A673 (cell line): Measurements from ENCODE around the gene IP6K2. TPM values are rescaled to one million over a fixed set of nuclear protein-coding genes. Genes with fewer than 3 reads are reported as not detected.

ENCODE experiments used
- BruUV-seq: library from RNA; stranded (reverse); fragments of 400-500 nt; replicated peaks from 2 replicates; lab custom pipeline; 2021; lab: Mats Ljungman, UMichigan
- CTCF ChIA-PET: fragments of 300-600 bp; sonication (Branson Sonifier 250); formaldehyde crosslinking; loops from one replicate; lab custom pipeline; 2022; ENCODE audit warnings: antibody characterized with exemption; lab: Charles Lee
- POLR2A ChIA-PET: fragments of 300-600 bp; sonication (Branson Sonifier 250); formaldehyde crosslinking; loops from one replicate; lab custom pipeline; 2022; ENCODE audit warnings: antibody characterized with exemption; ENCODE audit not compliant: low non-redundant PET; lab: Charles Lee
- DNase-seq: peaks from one replicate; pipeline ENCODE4 v3.0.0-alpha.2; 2015; ENCODE audit warnings: low spot score
- H3K27ac ChIP-seq: fragments of 200-600 bp; sonication (generic); 2 replicates; pipeline ENCODE4 v1.5.1; 2016; ENCODE audit warnings: mixed run types, low read depth, mild to moderate bottlenecking, mixed read lengths, antibody characterized with exemption, low read length; ENCODE audit not compliant: poor library complexity, severe bottlenecking
- H3K27me3 ChIP-seq: fragments of 200-600 bp; sonication (generic); replicated peaks from 2 replicates; pipeline ENCODE4 v1.6.1; 2017; ENCODE audit warnings: mixed run types, low read depth, mild to moderate bottlenecking, mixed read lengths, antibody characterized with exemption, low read length; ENCODE audit not compliant: insufficient read depth, poor library complexity
- H3K36me3 ChIP-seq: fragments of 200-600 bp; sonication (generic); 2 replicates; pipeline ENCODE4 v1.6.1; 2016; ENCODE audit warnings: mixed run types, mild to moderate bottlenecking, mixed read lengths, antibody characterized with exemption, low read length; ENCODE audit not compliant: insufficient read depth, poor library complexity, severe bottlenecking
- H3K4me1 ChIP-seq: fragments of 200-600 bp; sonication (generic); 2 replicates; pipeline ENCODE4 v1.6.1; 2017; ENCODE audit warnings: mixed run types, mild to moderate bottlenecking, mixed read lengths, antibody characterized with exemption, low read length; ENCODE audit not compliant: insufficient read depth, poor library complexity, severe bottlenecking
- H3K4me3 ChIP-seq: fragments of 200-600 bp; sonication (generic); 2 replicates; pipeline ENCODE4 v1.5.1; 2016; ENCODE audit warnings: low read depth, mixed run types, mild to moderate bottlenecking, mixed read lengths, low read length; ENCODE audit not compliant: poor library complexity, severe bottlenecking
- H3K9me3 ChIP-seq: fragments of 200-600 bp; sonication (generic); 2 replicates; pipeline ENCODE4 v1.6.1; 2016; ENCODE audit warnings: mixed run types, low read depth, mild to moderate bottlenecking, mixed read lengths, antibody characterized with exemption, low read length; ENCODE audit not compliant: poor library complexity, severe bottlenecking
- CTCF ChIP-seq: fragments of 300-800, 200-600 bp; sonication (generic); conservative IDR thresholded peaks from 2 replicates; pipeline ENCODE4 v1.5.1; 2017; ENCODE audit warnings: low read depth, mild to moderate bottlenecking, antibody characterized with exemption, low read length, moderate library complexity, mixed read lengths
- EZH2 ChIP-seq: fragments of 200-600 bp; sonication (generic); IDR thresholded peaks from 2 replicates; pipeline ENCODE4 v1.6.1; 2017; ENCODE audit warnings: borderline replicate concordance, low read depth, mild to moderate bottlenecking, mixed read lengths, antibody characterized with exemption, low read length; ENCODE audit not compliant: poor library complexity, severe bottlenecking
- intact Hi-C: fragments of 100-400 bp; cut with micrococcal nuclease; formaldehyde crosslinking; loops from one replicate; pipeline ENCODE4 v1.10.0; 2022; ENCODE audit not compliant: unreplicated experiment
- total RNA-seq: library from RNA; stranded (reverse); gene quantifications from 2 replicates; pipeline ENCODE4 v1.2.3, GENCODE V29; 2021

The IP6K2 gene
- total RNA-seq, 1 experiment from 2014 or later, result 62.5 TPM

GRCh38 chr3:48681974-48682610 is 34.9 kb downstream of the IP6K2 start:
- H3K4me3 ChIP-seq, result no peak overlapping the region
- no peak overlapping the region for H3K27ac ChIP-seq
- H3K36me3 ChIP-seq, result peaks cover 3% of the 10 kb centered on the region
- H3K27me3 ChIP-seq, result no peaks in the 10 kb centered on the region
- CTCF ChIA-PET, result no interaction called here
- intact Hi-C loops, result no loop called here
- POLR2A ChIA-PET, result no interaction called here
- no peak for TF ChIP-seq EZH2
- TF ChIP-seq CTCF, result no peak
- no peaks in the 10 kb centered on the region for H3K9me3 ChIP-seq
- no TSS peak for BruUV-seq
- H3K4me1 ChIP-seq, result peaks cover 16% of the 10 kb centered on the region
- DNase-seq, result no peak

GRCh38 chr3:48681541-48681880 is 35.5 kb downstream of the IP6K2 start:
- H3K4me3 ChIP-seq, result no peak overlapping the region
- no peak overlapping the region for H3K27ac ChIP-seq
- TF ChIP-seq CTCF (no peak), EZH2 (no peak)
- ChIA-PET POLR2A (no interaction called here), CTCF (no interaction called here)
- no peaks in the 10 kb centered on the region for H3K9me3 ChIP-seq
- no peak for DNase-seq
- H3K4me1 ChIP-seq, result peaks cover 16% of the 10 kb centered on the region
- H3K27me3 ChIP-seq, result no peaks in the 10 kb centered on the region
- BruUV-seq, result no TSS peak
- intact Hi-C loops, result no loop called here
- H3K36me3 ChIP-seq, result peaks cover 3% of the 10 kb centered on the region

- DNase-seq, result no peak
- Histone ChIP-seq H3K27me3 (no peaks in the 10 kb centered on the region), H3K9me3 (no peaks in the 10 kb centered on the region), H3K4me1 (peaks cover 16% of the 10 kb centered on the region), H3K36me3 (peaks cover 3% of the 10 kb centered on the region), H3K4me3 (no peak overlapping the region), H3K27ac (no peak overlapping the region)
- no TSS peak for BruUV-seq
- POLR2A ChIA-PET, result no interaction called here
- intact Hi-C loops, result no loop called here
- CTCF ChIA-PET, result no interaction called here
- no peak for TF ChIP-seq CTCF
- no peak for TF ChIP-seq EZH2
These were observed 36.0 kb downstream of the IP6K2 start for GRCh38 chr3:48680811-48681540.
